GM23338 (cell line): Measurements from ENCODE around the gene MED28. TPM values are rescaled to one million over a fixed set of nuclear protein-coding genes. Genes with fewer than 3 reads are reported as not detected.
A peak's percentile ranks its signal among the peaks of the same experiment; 100 is the strongest.

Experiments
- ATAC-seq: fragments of 200-7000 bp; cut with Tn5 transposase; 3 replicates; pipeline ENCODE4 v1.9.1; 2020
- DNase-seq: peaks from one replicate; pipeline ENCODE4 v3.0.0-alpha.2; 2015; ENCODE audit warnings: low spot score
- H2AFZ ChIP-seq: fragments of 200-600 bp; sonication (generic); 2 replicates; pipeline ENCODE4 v1.8.0; 2016; ENCODE audit warnings: antibody characterized with exemption, mild to moderate bottlenecking, moderate library complexity
- H3F3A ChIP-seq: fragments of 200-600 bp; sonication (generic); replicated peaks from 2 replicates; pipeline ENCODE4 v1.8.0; 2017; ENCODE audit warnings: antibody characterized with exemption, mixed run types, low read depth
- H3K27ac ChIP-seq: fragments of 200-600 bp; sonication (generic); 2 replicates; pipeline ENCODE4 v1.6.1; 2016; ENCODE audit warnings: low read depth
- H3K27me3 ChIP-seq: fragments of 200-600 bp; sonication (generic); 2 replicates; pipeline ENCODE4 v1.8.0; 2016; ENCODE audit warnings: mild to moderate bottlenecking, mixed run types, moderate library complexity; ENCODE audit not compliant: insufficient read depth
- H3K36me3 ChIP-seq: fragments of 200-600 bp; sonication (generic); 2 replicates; pipeline ENCODE4 v1.8.0; 2016; ENCODE audit warnings: mild to moderate bottlenecking; ENCODE audit not compliant: insufficient read depth
- H3K4me1 ChIP-seq: fragments of 200-600 bp; sonication (generic); 2 replicates; pipeline ENCODE4 v1.8.0; 2016; ENCODE audit warnings: mild to moderate bottlenecking, moderate library complexity; ENCODE audit not compliant: insufficient read depth
- H3K4me2 ChIP-seq: fragments of 200-600 bp; sonication (generic); 2 replicates; pipeline ENCODE4 v1.7.1; 2017; ENCODE audit warnings: mixed run types
- H3K4me3 ChIP-seq: fragments of 200-600 bp; sonication (generic); 2 replicates; pipeline ENCODE4 v1.6.1; 2016; ENCODE audit warnings: mixed run types
- H3K79me2 ChIP-seq: fragments of 200-600 bp; sonication (generic); replicated peaks from 2 replicates; pipeline ENCODE4 v1.8.0; 2017; ENCODE audit warnings: mild to moderate bottlenecking; ENCODE audit not compliant: insufficient read depth
- H3K9me2 ChIP-seq: fragments of 200-600 bp; sonication (generic); 2 replicates; pipeline ENCODE4 v1.8.0; 2017; ENCODE audit not compliant: insufficient read depth
- H4K20me1 ChIP-seq: fragments of 200-600 bp; sonication (generic); replicated peaks from 2 replicates; pipeline ENCODE4 v1.8.0; 2017; ENCODE audit warnings: mild to moderate bottlenecking; ENCODE audit not compliant: insufficient read depth
- H3K27ac Mint-ChIP-seq: 2 replicates; pipeline ENCODE4 v1.8.0; 2020; ENCODE audit warnings: inconsistent platforms, mild to moderate bottlenecking, moderate library complexity, mixed read lengths
- H3K27me3 Mint-ChIP-seq: 3 replicates; pipeline ENCODE4 v1.8.0; 2022; ENCODE audit warnings: low read depth, mild to moderate bottlenecking, moderate library complexity, mixed read lengths, inconsistent platforms; ENCODE audit not compliant: insufficient read depth, poor library complexity
- H3K36me3 Mint-ChIP-seq: 3 replicates; pipeline ENCODE4 v1.8.0; 2021; ENCODE audit warnings: low read depth, mild to moderate bottlenecking, inconsistent platforms, moderate library complexity, mixed read lengths
- H3K4me1 Mint-ChIP-seq: 3 replicates; pipeline ENCODE4 v1.8.0; 2020; ENCODE audit warnings: mild to moderate bottlenecking, inconsistent platforms, mixed read lengths
- H3K4me3 Mint-ChIP-seq: 3 replicates; pipeline ENCODE4 v1.8.0; 2021; ENCODE audit warnings: moderate library complexity, mild to moderate bottlenecking, inconsistent platforms, mixed read lengths
- H3K9me3 Mint-ChIP-seq: 3 replicates; pipeline ENCODE4 v1.8.0; 2020; ENCODE audit warnings: moderate library complexity, mild to moderate bottlenecking, inconsistent platforms, mixed read lengths
- CREB1 ChIP-seq: fragments of 250-450 bp; sonication (Bioruptor Pico); IDR thresholded peaks from 2 replicates; pipeline ENCODE4 v1.5.0; 2020; ENCODE audit warnings: low read depth, mild to moderate bottlenecking, moderate library complexity
- EZH2 ChIP-seq: fragments of 200-600 bp; sonication (generic); IDR thresholded peaks from one replicate; pipeline ENCODE4 v1.8.0; 2017; ENCODE audit warnings: antibody characterized with exemption, mild to moderate bottlenecking, low read depth; ENCODE audit not compliant: unreplicated experiment
- EZH2phosphoT487 ChIP-seq: fragments of 200-600 bp; sonication (generic); IDR thresholded peaks from one replicate; pipeline ENCODE4 v1.8.1; 2018; ENCODE audit warnings: antibody characterized with exemption; ENCODE audit not compliant: unreplicated experiment
- JUNB ChIP-seq: IDR thresholded peaks from one replicate; pipeline ENCODE4 v1.6.1; 2016; ENCODE audit warnings: antibody characterized with exemption; ENCODE audit not compliant: unreplicated experiment
- NANOG ChIP-seq: IDR thresholded peaks from 2 replicates; pipeline ENCODE4 v1.6.1; 2016; ENCODE audit warnings: antibody characterized with exemption, borderline replicate concordance
- ZNF114 ChIP-seq: fragments of 250-450 bp; sonication (Bioruptor Pico); IDR thresholded peaks from 2 replicates; pipeline ENCODE4 v1.5.0; 2020; ENCODE audit warnings: mild to moderate bottlenecking, moderate library complexity
- ZNF331 ChIP-seq: fragments of 250-450 bp; sonication (Bioruptor Pico); IDR thresholded peaks from 2 replicates; pipeline ENCODE4 v1.5.0; 2020; ENCODE audit warnings: low read depth, mild to moderate bottlenecking, moderate library complexity
- polyA plus RNA-seq: library from polyadenylated mRNA; unstranded; fragments of >200 nt; fragmentation: Nextera tagmentation; extraction: Ambion mirVana; gene quantifications from 2 replicates; pipeline ENCODE4 v1.2.1, GENCODE V29; 2016
- total RNA-seq: library from RNA; depleted of rRNA; stranded (reverse); fragments of >200 nt; shearing (Covaris generic); gene quantifications from 2 replicates; pipeline ENCODE4 v1.2.3, GENCODE V29; 2014
- TF ChIP-seq, protein P1 (sequence below), 2 experiments: fragments of 200-600 bp in 1 of 2; sonication (generic) in 1 of 2; conservative IDR thresholded peaks; 2 replicates each; pipeline versions ENCODE4 v1.5.1 to v1.6.1; 2016 to 2017; ENCODE audit warnings: antibody characterized with exemption in 2 of 2, low read depth in 2 of 2, mild to moderate bottlenecking in 2 of 2, moderate library complexity in 1 of 2
- TF ChIP-seq, protein P2 (sequence below): IDR thresholded peaks from 2 replicates; pipeline ENCODE4 v1.6.1; 2016; ENCODE audit warnings: antibody characterized with exemption
- TF ChIP-seq, protein P3 (sequence below): IDR thresholded peaks from one replicate; pipeline ENCODE4 v1.6.1; 2018; ENCODE audit warnings: antibody characterized with exemption; ENCODE audit not compliant: unreplicated experiment

Gene MED28
- total and polyA plus RNA-seq, 2 experiments from 2014 or later = 24.0 to 60.9 TPM

DNA sequence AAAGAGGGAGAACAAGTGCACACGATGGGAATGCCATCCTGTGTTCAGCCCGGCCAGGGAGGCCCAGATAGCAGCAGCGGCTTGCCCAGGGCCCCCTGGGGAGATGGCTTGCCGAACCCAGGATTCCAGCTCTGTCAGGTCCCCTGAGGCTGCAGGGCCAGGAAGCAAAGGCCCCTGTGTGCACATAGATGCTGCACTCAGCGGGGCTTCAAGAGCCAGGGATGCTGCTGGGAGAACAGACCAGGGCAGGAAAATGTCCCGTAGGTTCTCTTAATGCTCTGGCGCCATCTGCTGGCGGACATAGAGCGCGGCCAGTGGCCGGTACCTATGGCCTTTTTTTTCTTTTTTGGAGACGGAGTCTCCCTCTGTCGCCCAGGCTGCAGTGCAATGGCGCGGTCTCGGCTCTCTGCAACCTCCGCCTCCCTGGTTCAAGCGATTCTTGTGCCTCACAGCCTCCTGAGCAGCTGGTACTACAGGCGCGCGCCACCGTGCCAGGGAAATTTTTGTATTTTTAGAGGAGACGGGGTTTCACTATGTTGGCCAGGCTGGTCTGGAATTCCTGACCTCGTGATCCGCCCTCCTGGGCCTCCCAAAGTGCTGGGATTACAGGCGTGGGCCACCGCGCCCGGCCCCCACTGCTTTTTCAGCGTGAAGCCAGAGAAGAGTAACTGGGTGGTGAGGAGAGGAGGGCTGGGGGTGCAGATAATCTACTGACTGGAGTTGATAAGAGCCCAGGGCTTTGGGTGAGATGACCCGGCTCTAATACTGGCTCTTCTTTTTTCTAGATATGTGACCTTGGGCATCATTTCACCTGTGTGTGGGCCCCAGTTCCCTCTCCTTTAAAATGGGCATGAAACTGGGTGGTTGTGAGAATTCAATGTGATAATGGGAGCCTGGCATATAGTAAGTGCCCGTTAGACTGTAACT, 22.5 kb downstream of the MED28 start:
- Mint-ChIP-seq H3K9me3 (no peaks in the 10 kb centered on the region; the same call in 2 of the 3 replicates), H3K4me3 (no peak overlapping the region), H3K4me1 (no peaks in the 10 kb centered on the region), H3K27ac (no peak overlapping the region), H3K27me3 (peaks cover 11% of the 10 kb centered on the region), H3K36me3 (peaks cover 29% of the 10 kb centered on the region)
- Histone ChIP-seq H2AFZ (no peak overlapping the region), H3K4me1 (no peaks in the 10 kb centered on the region), H3K27ac (peak overlapping the region; percentile 81; the same call in 1 of the 2 replicates), H3K79me2 (0 out of 2 replicates have a peak, but pooled peaks cover 5% of the 10 kb centered on the region), H3F3A (peaks cover 13% of the 10 kb centered on the region; the same call in 1 of the 2 replicates), H4K20me1 (0 out of 2 replicates have a peak, but pooled peaks cover 18% of the 10 kb centered on the region), H3K27me3 (no peaks in the 10 kb centered on the region; the same call in 1 of the 2 replicates), H3K36me3 (peaks cover 24% of the 10 kb centered on the region), H3K4me2 (no peak overlapping the region), H3K4me3 (no peak overlapping the region), H3K9me2 (no peaks in the 10 kb centered on the region)
- peak; percentile 94 for ATAC-seq
- DNase-seq = peak; percentile 93
- TF ChIP-seq CREB1 (CRISPR knock-in tag) (0 out of 2 replicates have a peak, but pooled peaks have one; percentile 20), EZH2 (no peak)
- TF ChIP-seq, protein P1, sequence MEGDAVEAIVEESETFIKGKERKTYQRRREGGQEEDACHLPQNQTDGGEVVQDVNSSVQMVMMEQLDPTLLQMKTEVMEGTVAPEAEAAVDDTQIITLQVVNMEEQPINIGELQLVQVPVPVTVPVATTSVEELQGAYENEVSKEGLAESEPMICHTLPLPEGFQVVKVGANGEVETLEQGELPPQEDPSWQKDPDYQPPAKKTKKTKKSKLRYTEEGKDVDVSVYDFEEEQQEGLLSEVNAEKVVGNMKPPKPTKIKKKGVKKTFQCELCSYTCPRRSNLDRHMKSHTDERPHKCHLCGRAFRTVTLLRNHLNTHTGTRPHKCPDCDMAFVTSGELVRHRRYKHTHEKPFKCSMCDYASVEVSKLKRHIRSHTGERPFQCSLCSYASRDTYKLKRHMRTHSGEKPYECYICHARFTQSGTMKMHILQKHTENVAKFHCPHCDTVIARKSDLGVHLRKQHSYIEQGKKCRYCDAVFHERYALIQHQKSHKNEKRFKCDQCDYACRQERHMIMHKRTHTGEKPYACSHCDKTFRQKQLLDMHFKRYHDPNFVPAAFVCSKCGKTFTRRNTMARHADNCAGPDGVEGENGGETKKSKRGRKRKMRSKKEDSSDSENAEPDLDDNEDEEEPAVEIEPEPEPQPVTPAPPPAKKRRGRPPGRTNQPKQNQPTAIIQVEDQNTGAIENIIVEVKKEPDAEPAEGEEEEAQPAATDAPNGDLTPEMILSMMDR (conservative IDR thresholded peaks at IDR 0.05; ENCODE audit: low read depth in 2 of 2) = peak; percentile 87 to 91

DNA sequence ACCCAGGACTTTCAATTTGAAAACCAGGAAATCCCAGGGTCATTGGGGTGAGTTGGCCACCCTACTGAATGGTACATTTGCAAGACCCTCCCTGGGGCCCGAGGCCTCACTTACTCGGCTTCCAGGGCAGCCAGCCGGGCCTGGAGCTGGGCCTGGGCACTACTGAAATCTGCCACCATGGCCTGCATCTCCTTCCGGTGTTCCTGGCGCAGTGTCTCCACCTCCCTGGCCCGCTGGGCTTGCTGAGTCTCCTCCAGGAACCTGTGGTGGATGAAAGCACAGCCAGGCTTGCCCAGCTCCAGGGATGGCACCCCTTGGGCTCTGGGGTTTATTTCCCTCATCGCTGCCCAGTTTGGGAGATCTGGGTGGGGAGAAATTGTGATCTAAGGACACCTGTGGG, 24.7 kb downstream of the MED28 start:
- Histone ChIP-seq H3F3A (peaks cover 13% of the 10 kb centered on the region; the same call in 1 of the 2 replicates), H3K4me3 (no peak overlapping the region), H3K79me2 (no peaks in the 10 kb centered on the region), H3K4me2 (no peak overlapping the region), H3K36me3 (peaks cover 8% of the 10 kb centered on the region; the same call in 1 of the 2 replicates), H2AFZ (no peak overlapping the region), H3K27ac (no peak overlapping the region), H3K9me2 (no peaks in the 10 kb centered on the region), H4K20me1 (0 out of 2 replicates have a peak, but pooled peaks cover 10% of the 10 kb centered on the region), H3K4me1 (no peaks in the 10 kb centered on the region), H3K27me3 (peaks cover 10% of the 10 kb centered on the region; the same call in 1 of the 2 replicates)
- Mint-ChIP-seq H3K9me3 (peaks cover 13% of the 10 kb centered on the region), H3K27ac (no peak overlapping the region; the same call in 1 of the 2 replicates), H3K27me3 (peaks cover 21% of the 10 kb centered on the region), H3K36me3 (peaks cover 27% of the 10 kb centered on the region), H3K4me1 (no peaks in the 10 kb centered on the region), H3K4me3 (no peak overlapping the region)
- ATAC-seq (no peak), DNase-seq (no peak)
- TF ChIP-seq ZNF114 (CRISPR knock-in tag) (no peak), EZH2phosphoT487 (no peak), JUNB (no peak), EZH2 (no peak), ZNF331 (CRISPR knock-in tag) (no peak), NANOG (no peak)
- TF ChIP-seq, protein P2, sequence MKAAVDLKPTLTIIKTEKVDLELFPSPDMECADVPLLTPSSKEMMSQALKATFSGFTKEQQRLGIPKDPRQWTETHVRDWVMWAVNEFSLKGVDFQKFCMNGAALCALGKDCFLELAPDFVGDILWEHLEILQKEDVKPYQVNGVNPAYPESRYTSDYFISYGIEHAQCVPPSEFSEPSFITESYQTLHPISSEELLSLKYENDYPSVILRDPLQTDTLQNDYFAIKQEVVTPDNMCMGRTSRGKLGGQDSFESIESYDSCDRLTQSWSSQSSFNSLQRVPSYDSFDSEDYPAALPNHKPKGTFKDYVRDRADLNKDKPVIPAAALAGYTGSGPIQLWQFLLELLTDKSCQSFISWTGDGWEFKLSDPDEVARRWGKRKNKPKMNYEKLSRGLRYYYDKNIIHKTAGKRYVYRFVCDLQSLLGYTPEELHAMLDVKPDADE = no peak
- TF ChIP-seq, protein P3, sequence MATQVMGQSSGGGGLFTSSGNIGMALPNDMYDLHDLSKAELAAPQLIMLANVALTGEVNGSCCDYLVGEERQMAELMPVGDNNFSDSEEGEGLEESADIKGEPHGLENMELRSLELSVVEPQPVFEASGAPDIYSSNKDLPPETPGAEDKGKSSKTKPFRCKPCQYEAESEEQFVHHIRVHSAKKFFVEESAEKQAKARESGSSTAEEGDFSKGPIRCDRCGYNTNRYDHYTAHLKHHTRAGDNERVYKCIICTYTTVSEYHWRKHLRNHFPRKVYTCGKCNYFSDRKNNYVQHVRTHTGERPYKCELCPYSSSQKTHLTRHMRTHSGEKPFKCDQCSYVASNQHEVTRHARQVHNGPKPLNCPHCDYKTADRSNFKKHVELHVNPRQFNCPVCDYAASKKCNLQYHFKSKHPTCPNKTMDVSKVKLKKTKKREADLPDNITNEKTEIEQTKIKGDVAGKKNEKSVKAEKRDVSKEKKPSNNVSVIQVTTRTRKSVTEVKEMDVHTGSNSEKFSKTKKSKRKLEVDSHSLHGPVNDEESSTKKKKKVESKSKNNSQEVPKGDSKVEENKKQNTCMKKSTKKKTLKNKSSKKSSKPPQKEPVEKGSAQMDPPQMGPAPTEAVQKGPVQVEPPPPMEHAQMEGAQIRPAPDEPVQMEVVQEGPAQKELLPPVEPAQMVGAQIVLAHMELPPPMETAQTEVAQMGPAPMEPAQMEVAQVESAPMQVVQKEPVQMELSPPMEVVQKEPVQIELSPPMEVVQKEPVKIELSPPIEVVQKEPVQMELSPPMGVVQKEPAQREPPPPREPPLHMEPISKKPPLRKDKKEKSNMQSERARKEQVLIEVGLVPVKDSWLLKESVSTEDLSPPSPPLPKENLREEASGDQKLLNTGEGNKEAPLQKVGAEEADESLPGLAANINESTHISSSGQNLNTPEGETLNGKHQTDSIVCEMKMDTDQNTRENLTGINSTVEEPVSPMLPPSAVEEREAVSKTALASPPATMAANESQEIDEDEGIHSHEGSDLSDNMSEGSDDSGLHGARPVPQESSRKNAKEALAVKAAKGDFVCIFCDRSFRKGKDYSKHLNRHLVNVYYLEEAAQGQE = no peak
